ENCODE measurements around the gene PRKCZ. TPM values are rescaled to one million over a fixed set of nuclear protein-coding genes. Genes with fewer than 3 reads are reported as not detected.

The PRKCZ gene
- total RNA-seq, 4 donors from 2014 or later, result 0.49 to 1.9 (median 1.1) TPM; not detected in 1

- TF ChIP-seq CTCF (IDR thresholded peaks at IDR 0.05; ENCODE audit: low read depth), result no peak
Observed at GRCh38 chr1:2046953-2047748, 3.1 kb upstream of the PRKCZ start.

GRCh38 chr1:2047749-2048729 lies 2.2 kb upstream of the PRKCZ start:
- TF ChIP-seq CTCF (IDR thresholded peaks at IDR 0.05; ENCODE audit: low read depth), result no peak

- TF ChIP-seq CTCF (IDR thresholded peaks at IDR 0.05; ENCODE audit: low read depth), result no peak
Observed at GRCh38 chr1:2049225-2049717, 940 bp upstream of the PRKCZ start.

GRCh38 chr1:2050461-2050792 lies 216 bp downstream of the PRKCZ start:
- no peak for TF ChIP-seq CTCF (IDR thresholded peaks at IDR 0.05; ENCODE audit: low read depth)

GRCh38 chr1:2050793-2051682 lies 827 bp downstream of the PRKCZ start:
- TF ChIP-seq CTCF (IDR thresholded peaks at IDR 0.05; ENCODE audit: low read depth), result no peak

GRCh38 chr1:2052054-2052679 lies 2.0 kb downstream of the PRKCZ start:
- TF ChIP-seq CTCF (IDR thresholded peaks at IDR 0.05; ENCODE audit: low read depth), result no peak

Data from subcutaneous adipose tissue (tissue), 4 donors.